Measurements from ENCODE around the gene PDE4B. TPM values are rescaled to one million over a fixed set of nuclear protein-coding genes. Genes with fewer than 3 reads are reported as not detected.

Gene PDE4B
- total and polyA plus RNA-seq, 7 donors, result 4.1 to 191 (median 16.3) TPM

DNA sequence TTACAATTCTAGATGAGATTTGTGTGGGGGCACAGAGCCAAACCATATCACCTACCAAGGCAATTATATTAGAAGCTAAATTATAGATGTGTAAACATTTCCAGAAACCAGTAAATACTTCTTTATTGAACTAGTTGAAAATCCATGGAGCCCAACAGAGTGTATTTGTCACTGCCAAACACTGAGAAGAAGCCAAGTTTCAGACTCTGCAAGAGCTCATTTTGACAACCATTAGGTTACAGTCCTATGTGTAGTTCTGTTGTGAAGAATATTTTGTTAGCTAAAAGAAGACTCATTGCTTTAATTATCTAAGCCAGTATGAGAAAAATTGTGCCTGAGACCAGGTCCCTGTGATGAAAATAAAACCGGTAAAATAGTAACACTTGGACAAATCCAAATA is 382.4 kb downstream of the PDE4B start:
- Histone ChIP-seq H3K27me3 (ENCODE audit: insufficient read depth in 3 of 3, low read length in 2 of 3) (no peaks in the 10 kb centered on the region), H3K9me3 (no peaks in the 10 kb centered on the region), H3K36me3 (ENCODE audit: insufficient read depth in 1 of 2, low read depth in 1 of 2) (no peaks in the 10 kb centered on the region), H3K4me3 (no peak overlapping the region), H3K27ac (no peak overlapping the region), H3K4me1 (no peaks in the 10 kb centered on the region)
- intact Hi-C loops (cut with DNase I), result no loop called here
- 84 to 98% (median 85%) methylated on average over 1 of the region's 1 CpG for WGBS, 3 donors
- TF ChIP-seq, protein P1, sequence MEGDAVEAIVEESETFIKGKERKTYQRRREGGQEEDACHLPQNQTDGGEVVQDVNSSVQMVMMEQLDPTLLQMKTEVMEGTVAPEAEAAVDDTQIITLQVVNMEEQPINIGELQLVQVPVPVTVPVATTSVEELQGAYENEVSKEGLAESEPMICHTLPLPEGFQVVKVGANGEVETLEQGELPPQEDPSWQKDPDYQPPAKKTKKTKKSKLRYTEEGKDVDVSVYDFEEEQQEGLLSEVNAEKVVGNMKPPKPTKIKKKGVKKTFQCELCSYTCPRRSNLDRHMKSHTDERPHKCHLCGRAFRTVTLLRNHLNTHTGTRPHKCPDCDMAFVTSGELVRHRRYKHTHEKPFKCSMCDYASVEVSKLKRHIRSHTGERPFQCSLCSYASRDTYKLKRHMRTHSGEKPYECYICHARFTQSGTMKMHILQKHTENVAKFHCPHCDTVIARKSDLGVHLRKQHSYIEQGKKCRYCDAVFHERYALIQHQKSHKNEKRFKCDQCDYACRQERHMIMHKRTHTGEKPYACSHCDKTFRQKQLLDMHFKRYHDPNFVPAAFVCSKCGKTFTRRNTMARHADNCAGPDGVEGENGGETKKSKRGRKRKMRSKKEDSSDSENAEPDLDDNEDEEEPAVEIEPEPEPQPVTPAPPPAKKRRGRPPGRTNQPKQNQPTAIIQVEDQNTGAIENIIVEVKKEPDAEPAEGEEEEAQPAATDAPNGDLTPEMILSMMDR (IDR thresholded peaks at IDR 0.05), result no peak
- DNase-seq (no peak), ATAC-seq (no peak)

DNA sequence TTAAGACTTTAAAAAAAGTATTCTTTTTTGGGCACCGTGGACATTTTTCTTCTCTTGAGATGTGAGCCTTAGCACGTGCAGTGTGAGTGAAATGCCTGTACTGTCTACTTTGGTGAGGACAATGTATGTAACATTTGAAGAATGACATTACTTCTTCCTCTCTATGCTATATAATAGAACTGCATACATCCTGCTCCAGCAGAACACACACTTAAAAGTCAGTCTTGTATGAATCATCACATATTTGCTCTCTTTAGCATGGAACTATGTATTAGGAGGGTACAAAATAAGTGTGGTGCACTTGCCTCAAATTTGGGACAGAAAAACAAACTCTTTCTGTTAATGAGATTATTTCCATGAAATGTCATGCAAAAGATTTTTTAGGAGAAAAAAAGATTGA is 382.9 kb downstream of the PDE4B start:
- ATAC-seq (no peak), DNase-seq (no peak)
- WGBS, 3 donors, result 73 to 79% (median 78%) methylated on average over 2 of the region's 2 CpGs
- Histone ChIP-seq H3K27ac (no peak overlapping the region), H3K27me3 (ENCODE audit: insufficient read depth in 3 of 3, low read length in 2 of 3) (no peaks in the 10 kb centered on the region), H3K36me3 (ENCODE audit: insufficient read depth in 1 of 2, low read depth in 1 of 2) (no peaks in the 10 kb centered on the region), H3K4me1 (no peaks in the 10 kb centered on the region), H3K9me3 (no peaks in the 10 kb centered on the region), H3K4me3 (no peak overlapping the region)
- intact Hi-C loops (cut with DNase I), result no loop called here
- TF ChIP-seq, protein P1 (IDR thresholded peaks at IDR 0.05), result no peak

DNA sequence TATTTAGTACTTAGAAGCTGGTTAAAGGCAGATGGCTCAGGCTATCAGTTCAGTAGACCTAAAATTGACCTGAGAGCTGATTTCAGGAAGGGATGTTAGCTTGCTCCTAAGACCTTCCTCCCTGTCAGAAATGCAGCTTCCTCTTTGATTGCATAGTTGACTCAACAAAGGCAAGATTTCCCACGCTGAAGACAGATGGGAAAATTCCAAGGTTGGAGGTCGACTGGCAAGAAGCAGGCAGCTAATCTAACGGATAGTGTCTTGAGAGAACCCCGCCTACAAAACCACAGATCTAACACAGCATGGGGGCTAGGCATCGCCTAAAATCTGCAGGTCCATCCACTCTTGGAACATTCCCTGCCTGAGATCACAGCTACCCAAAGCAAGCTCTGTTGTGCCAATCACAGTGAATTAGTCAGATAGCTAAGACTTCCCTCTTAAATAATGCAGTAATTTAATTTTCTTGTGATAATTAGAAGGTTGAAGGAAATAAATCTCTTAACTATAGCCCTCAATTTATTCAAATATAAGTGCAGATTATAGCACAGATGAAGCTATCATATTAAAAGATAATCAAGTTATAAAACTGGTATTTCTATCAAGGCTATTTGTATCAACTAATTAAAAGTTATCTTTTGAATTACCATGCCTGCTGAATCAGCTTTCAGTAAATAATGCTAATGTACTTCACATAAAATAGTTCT is 383.5 kb downstream of the PDE4B start:
- intact Hi-C loops (cut with DNase I), result no loop called here
- H3K27ac ChIP-seq, result no peak overlapping the region
- DNase-seq (no peak), ATAC-seq (no peak)
- no peaks in the 10 kb centered on the region for H3K36me3 ChIP-seq (ENCODE audit: insufficient read depth in 1 of 2, low read depth in 1 of 2)
- no peak overlapping the region for H3K4me3 ChIP-seq
- TF ChIP-seq, protein P1 (IDR thresholded peaks at IDR 0.05), result no peak
- 42 to 49% (median 43%) methylated on average over 5 of the region's 5 CpGs for WGBS, 3 donors
- no peaks in the 10 kb centered on the region for H3K27me3 ChIP-seq (ENCODE audit: insufficient read depth in 3 of 3, low read length in 2 of 3)
- no peaks in the 10 kb centered on the region for H3K4me1 ChIP-seq
- H3K9me3 ChIP-seq, result no peaks in the 10 kb centered on the region

DNA sequence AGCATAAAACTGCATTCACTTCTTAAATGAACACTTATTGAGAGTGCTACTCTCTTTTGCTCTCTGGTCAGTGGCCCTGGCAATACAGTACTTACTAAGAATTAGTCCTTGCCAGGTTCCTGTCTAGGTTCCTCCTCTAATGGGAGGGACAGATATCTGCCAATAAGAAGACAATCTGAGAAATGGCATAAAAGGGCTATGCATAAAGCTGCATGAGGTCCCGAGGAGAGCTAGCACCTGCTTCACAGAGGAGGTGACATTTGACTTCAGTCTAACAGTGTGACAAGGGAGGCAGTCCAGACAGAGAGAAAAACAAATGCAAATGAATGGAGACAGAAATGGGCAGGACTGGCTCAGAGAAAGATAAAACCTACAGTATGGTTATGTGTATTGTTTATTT is 384.1 kb downstream of the PDE4B start:
- intact Hi-C loops (cut with DNase I), result no loop called here
- H3K4me3 ChIP-seq, result no peak overlapping the region
- no peak overlapping the region for H3K27ac ChIP-seq
- H3K36me3 ChIP-seq (ENCODE audit: insufficient read depth in 1 of 2, low read depth in 1 of 2), result no peaks in the 10 kb centered on the region
- TF ChIP-seq, protein P1 (IDR thresholded peaks at IDR 0.05), result no peak
- H3K4me1 ChIP-seq, result peaks cover under 1% of the 10 kb centered on the region
- ATAC-seq, result no peak
- H3K9me3 ChIP-seq, result no peaks in the 10 kb centered on the region
- 30 to 43% (median 42%) methylated on average over 1 of the region's 1 CpG for WGBS, 3 donors
- H3K27me3 ChIP-seq (ENCODE audit: insufficient read depth in 3 of 3, low read length in 2 of 3), result no peaks in the 10 kb centered on the region
- no peak for DNase-seq

DNA sequence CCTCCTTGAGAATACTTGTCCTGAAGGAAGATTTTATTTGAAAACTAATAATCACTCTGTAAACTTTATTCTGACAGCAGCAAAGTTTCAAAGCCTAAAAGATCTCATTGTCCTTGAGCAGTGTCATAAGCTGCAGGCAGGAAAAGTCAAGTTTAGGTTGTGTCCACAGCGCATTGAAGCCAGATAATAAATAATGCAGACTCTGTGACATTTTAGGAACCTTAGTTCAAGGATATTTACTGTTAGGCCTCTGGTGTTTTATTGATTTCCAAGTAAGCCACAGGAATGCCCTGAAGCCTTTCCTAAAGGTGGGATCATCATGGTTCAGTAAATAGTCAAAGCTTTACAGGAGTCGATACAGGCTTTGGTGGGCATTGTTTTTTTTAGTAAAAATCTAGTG is 384.8 kb downstream of the PDE4B start:
- DNase-seq, result no peak
- Histone ChIP-seq H3K4me1 (peaks cover 7% of the 10 kb centered on the region), H3K27ac (no peak overlapping the region), H3K4me3 (no peak overlapping the region), H3K36me3 (ENCODE audit: insufficient read depth in 1 of 2, low read depth in 1 of 2) (no peaks in the 10 kb centered on the region), H3K9me3 (no peaks in the 10 kb centered on the region), H3K27me3 (ENCODE audit: insufficient read depth in 3 of 3, low read length in 2 of 3) (no peaks in the 10 kb centered on the region)
- no peak for ATAC-seq
- TF ChIP-seq, protein P1 (IDR thresholded peaks at IDR 0.05), result no peak
- 82 to 86% (median 85%) methylated on average over 2 of the region's 2 CpGs for WGBS, 3 donors
- intact Hi-C loops (cut with DNase I), result no loop called here

All from psoas muscle (tissue), 8 donors.